GM21360 (cell line): ENCODE data around the gene ZNF625.
"Not testable (repeated sequence)": the region's sequence is repeated elsewhere in the genome, so short reads cannot be mapped to it uniquely, and the experiment has no call there.

ENCODE experiments used
- ATAC-seq: cut with Tn5 transposase; IDR thresholded peaks from one replicate; pipeline ENCODE4 v1.9.1; 2021; ENCODE audit warnings: mild to moderate bottlenecking, moderate library complexity; ENCODE audit not compliant: unreplicated experiment

Gene ZNF625

DNA sequence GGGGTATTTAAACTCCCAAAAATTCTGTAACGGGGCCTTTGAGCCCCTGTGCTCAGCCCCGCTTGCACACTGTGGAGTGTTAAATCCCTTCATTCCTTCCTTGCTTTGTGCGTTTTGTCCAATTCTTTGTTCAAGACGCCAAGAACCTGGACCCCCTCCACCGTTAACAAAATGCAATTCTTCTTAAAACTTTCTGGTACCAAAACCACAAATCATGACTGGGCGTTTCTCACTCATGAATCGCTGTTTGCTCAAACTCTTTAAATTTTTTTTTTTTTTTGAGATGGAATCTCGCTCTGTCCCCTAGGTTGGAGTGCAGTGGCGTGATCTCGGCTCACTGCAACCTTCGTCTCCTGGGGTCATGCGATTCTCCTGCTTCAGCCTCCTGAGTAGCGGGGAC is 17.3 kb downstream of the ZNF625 start:
- no peak for ATAC-seq

DNA sequence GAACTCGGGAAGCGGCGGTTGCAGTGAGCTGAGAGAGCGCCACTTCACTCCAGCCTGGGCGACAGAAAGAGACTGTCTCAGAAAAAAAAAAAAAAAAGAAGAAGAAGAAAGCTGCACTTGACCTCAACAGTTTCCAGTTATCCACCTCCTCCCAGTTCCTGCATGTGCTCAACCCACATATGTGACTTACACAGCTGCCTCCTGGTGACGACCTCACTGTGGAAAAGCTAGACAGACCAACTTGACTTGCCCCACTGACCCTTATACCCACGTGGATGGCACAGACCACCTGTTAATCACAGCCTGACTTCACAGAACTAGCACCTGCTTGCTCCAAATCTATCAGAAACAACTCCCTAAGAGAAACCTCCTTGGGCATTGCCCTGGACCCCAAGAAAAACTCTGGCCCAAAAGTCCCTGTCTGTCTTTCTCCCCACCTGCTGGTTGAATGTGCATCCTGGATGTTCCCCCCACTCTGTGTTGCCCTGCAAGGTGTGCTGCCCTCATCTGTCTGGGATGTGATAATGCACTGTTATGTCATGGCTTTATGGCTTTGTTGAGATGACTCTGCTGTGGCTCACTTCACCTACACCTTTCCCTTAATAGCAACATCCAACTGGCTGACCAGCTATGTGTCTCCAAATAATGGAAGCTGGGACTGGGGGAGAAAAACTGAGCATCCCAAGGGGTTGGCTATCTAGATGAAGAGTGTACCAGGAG is 19.2 kb downstream of the ZNF625 start:
- ATAC-seq = no peak

GRCh38 chr19:12133069-12133468 is 23.5 kb downstream of the ZNF625 start:
- no peak for ATAC-seq

GRCh38 chr19:12126707-12127106 is 29.8 kb downstream of the ZNF625 start:
- ATAC-seq = no peak

- no peak for ATAC-seq
Observed at GRCh38 chr19:12117201-12117970, 39.1 kb downstream of the ZNF625 start.

DNA sequence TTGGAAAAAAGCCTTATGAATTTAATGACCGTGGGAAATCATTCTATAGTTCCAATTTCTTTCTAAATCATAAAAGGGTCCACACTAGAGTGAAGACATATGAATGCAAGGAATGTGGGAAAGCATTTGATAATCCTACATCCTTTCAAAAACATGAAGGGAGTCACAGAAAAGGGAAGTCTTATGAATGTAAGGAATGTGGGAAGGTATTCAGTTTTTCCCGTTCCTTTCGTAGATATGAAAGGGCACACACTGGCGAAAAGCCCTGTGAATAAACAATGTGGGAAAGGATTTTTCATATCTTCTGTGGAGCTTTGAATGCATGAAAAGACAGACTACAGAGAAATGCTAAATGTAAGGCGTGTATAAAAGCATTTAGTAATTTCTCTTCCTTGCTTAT is 43.4 kb downstream of the ZNF625 start:
- ATAC-seq = no peak

- no peak for ATAC-seq
Observed at GRCh38 chr19:12112701-12113100, 43.8 kb downstream of the ZNF625 start.

DNA sequence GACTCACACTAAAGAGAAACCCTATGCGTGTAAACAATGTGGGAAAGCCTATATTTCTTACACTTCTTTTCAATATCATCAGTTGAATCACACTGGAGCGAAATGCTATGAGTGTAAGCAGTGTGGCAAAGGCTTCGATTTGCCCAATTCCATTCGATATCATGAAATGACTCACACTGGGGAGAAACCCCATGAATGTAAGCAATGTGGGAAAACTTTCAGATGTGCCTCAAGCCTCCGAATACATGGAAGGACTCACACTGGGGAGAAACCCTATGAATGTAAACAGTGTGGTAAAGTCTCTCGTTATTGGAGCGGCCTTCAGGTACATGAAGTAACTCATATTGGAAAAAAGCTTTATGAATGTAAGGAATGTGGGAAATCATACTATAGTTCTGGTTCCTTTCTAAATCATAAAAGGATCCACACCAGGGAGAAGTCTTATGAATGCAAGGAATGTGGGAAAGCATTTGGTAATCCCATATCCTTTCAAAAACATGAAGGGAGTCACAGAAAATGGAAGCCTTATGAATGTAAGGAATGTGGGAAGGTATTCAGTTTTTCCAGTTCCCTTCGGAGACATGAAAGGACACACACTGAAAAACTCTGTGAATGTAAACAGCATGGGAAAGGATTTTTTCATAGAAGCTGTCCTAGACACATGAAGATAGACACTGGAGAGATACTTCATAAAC is 44.4 kb downstream of the ZNF625 start:
- no peak for ATAC-seq

GRCh38 chr19:12111176-12111575 is 45.4 kb downstream of the ZNF625 start:
- no peak for ATAC-seq

DNA sequence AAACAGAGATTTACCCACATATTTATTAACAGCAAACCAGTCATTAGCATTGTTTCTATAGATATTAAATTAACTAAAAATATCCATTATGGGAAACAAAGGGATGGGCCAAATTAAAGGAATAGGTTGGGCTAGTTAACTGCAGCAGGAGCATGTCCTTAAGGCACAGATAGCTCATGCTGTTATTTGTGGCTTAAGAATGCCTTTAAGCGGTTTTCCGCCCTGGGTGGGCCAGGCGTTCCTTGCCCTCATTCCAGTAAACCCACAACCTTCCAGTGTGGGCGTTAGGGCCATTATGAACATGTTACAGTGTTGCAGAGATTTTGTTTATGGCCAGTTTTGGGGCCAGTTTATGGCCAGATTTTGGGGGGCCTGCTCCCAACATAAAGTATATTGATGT is 52.6 kb downstream of the ZNF625 start:
- ATAC-seq = not testable (repeated sequence)

- ATAC-seq = no peak
Observed at GRCh38 chr19:12098040-12098439, 58.5 kb downstream of the ZNF625 start.

DNA sequence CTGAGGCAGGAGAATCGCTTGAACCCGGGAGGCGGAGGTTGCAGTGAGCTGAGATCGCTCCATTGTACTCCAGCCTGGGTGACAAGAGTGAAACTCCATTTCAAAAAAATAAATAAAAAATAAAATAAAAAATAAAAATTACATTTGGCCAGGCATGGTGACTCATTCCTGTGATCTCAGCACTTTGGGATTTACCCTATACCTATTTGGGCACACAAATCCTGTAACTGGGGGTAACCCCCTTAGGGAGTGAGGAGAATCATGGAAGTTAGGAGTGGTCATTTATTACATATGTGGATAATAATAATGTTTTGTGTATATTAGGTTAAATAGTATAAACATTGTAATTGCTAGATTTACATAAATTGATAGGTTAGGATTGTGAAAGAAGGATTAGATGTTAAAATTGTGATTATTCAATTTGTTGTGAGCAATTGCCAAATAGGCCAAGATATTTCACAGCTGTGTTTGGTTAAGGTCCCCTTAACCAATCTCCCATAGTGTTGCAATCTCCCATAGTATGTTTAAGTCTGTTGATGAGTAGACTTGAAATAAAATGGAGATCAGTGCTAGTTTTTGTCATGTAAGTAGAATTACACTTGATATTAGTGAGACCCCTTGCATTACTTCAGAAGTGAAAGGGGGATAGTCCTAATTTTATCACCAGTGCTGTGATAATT is 61.3 kb downstream of the ZNF625 start:
- no peak for ATAC-seq
